Gastrocnemius medialis (tissue), 4 donors: ENCODE results near the gene ERC2. TPM values are rescaled to one million over a fixed set of nuclear protein-coding genes. Genes with fewer than 3 reads are reported as not detected.

Source experiments
- ATAC-seq, 2 donors: fragments of 150-250 bp; one replicate each; pipeline ENCODE4 v1.9.1; 2016
- DNase-seq, 2 donors: peaks; one replicate each; pipeline ENCODE4 v3.0.0-alpha.2; 2019
- H3K27ac ChIP-seq, 4 donors: fragments of 200-600 bp; sonication (generic); 1 replicate in 1 of 4; 2 replicates in 3 of 4; pipeline ENCODE4 v1.5.1; 2016 to 2018; ENCODE audit warnings: mild to moderate bottlenecking in 2 of 4, moderate library complexity in 1 of 4
- H3K27me3 ChIP-seq, 3 donors: fragments of 200-600 bp; sonication (generic) in 2 of 3; 1 replicate in 1 of 3; 2 replicates in 2 of 3; pipeline versions ENCODE4 v1.5.1 to v1.6.0; 2016 to 2019; ENCODE audit warnings: mild to moderate bottlenecking in 1 of 3, moderate library complexity in 1 of 3
- H3K36me3 ChIP-seq, 2 donors: fragments of 200-600 bp; sonication (generic) in 1 of 2; one replicate each; pipeline ENCODE4 v1.5.1; 2017 to 2018
- H3K4me1 ChIP-seq, 2 donors: fragments of 200-600 bp; sonication (generic) in 1 of 2; one replicate each; pipeline ENCODE4 v1.5.1; 2016 to 2017; ENCODE audit warnings: mild to moderate bottlenecking in 2 of 2
- H3K4me3 ChIP-seq, 4 donors: fragments of 200-600 bp; sonication (generic) in 3 of 4; 1 replicate in 1 of 4; 2 replicates in 3 of 4; pipeline ENCODE4 v1.5.1; 2016 to 2019; ENCODE audit warnings: mild to moderate bottlenecking in 2 of 4
- H3K9me3 ChIP-seq, 3 donors: fragments of 200-600 bp; sonication (generic) in 2 of 3; 1 replicate in 1 of 3; 2 replicates in 2 of 3; pipeline ENCODE4 v1.5.1; 2016 to 2019
- CTCF ChIP-seq, 5 experiments: fragments of 450-650 bp in 3 of 5; fragments of 200-600 bp in 2 of 5; sonication (generic) in 2 of 5; IDR thresholded peaks in 4 of 5; conservative IDR thresholded peaks in 1 of 5; 1 replicate in 4 of 5; 2 replicates in 1 of 5; pipeline ENCODE4 v1.5.1; 2016 to 2019; ENCODE audit warnings: antibody characterized with exemption in 5 of 5, mild to moderate bottlenecking in 3 of 5, moderate library complexity in 3 of 5
- POLR2A ChIP-seq, 2 donors: fragments of 450-650 bp; IDR thresholded peaks; one replicate each; pipeline ENCODE4 v1.6.1; 2017; ENCODE audit warnings: antibody characterized with exemption in 2 of 2, mild to moderate bottlenecking in 2 of 2, moderate library complexity in 2 of 2
- in situ Hi-C, 4 donors: fragments of 200-750 bp; cut with MboI; loops; one replicate each; pipeline versions ENCODE4 v1.15.0 to v1.8.0; 2017; ENCODE audit warnings: low sequenced_read_pairs in 4 of 4
- intact Hi-C: fragments of 100-400 bp; cut with DNase I; formaldehyde crosslinking; loops from one replicate; pipeline ENCODE4 v1.15.1; 2023; ENCODE audit warnings: low total_unique reads
- total RNA-seq, 4 donors: library from RNA; depleted of rRNA; stranded (reverse); fragments of >200 nt; gene quantifications; one replicate each; pipeline versions ENCODE4 v1.1.0 to v1.2.3, GENCODE V29; 2016

ERC2 gene
- total RNA-seq, 4 donors from 2014 or later = not detected

GRCh38 chr3:56355570-56356185 is 112.6 kb downstream of the ERC2 start:
- H3K9me3 ChIP-seq = no peaks in the 10 kb centered on the region
- no peak for ATAC-seq
- intact Hi-C loops (no loop called here), in situ Hi-C loops (no loop called here)
- no peaks in the 10 kb centered on the region for H3K36me3 ChIP-seq
- H3K27me3 ChIP-seq = no peaks in the 10 kb centered on the region
- no peak for TF ChIP-seq CTCF (IDR thresholded peaks at IDR 0.05 in 4 of 5, conservative IDR thresholded peaks at IDR 0.05 in 1 of 5)
- TF ChIP-seq POLR2A (IDR thresholded peaks at IDR 0.05) = no peak
- DNase-seq = no peak
- no peaks in the 10 kb centered on the region for H3K4me1 ChIP-seq
- H3K4me3 ChIP-seq = no peak overlapping the region
- H3K27ac ChIP-seq = no peak overlapping the region

- Histone ChIP-seq H3K4me3 (no peak overlapping the region), H3K4me1 (no peaks in the 10 kb centered on the region), H3K27me3 (no peaks in the 10 kb centered on the region), H3K27ac (no peak overlapping the region), H3K9me3 (no peaks in the 10 kb centered on the region), H3K36me3 (no peaks in the 10 kb centered on the region)
- DNase-seq = no peak
- intact Hi-C loops = no loop called here
- ATAC-seq = no peak
- no peak for TF ChIP-seq POLR2A (IDR thresholded peaks at IDR 0.05)
- in situ Hi-C loops = no loop called here
Measured at GRCh38 chr3:56351537-56351936, 116.7 kb downstream of the ERC2 start.

GRCh38 chr3:56347219-56347871 is 120.9 kb downstream of the ERC2 start:
- no peaks in the 10 kb centered on the region for H3K27me3 ChIP-seq
- in situ Hi-C loops = no loop called here
- ATAC-seq (no peak), DNase-seq (no peak)
- no peak for TF ChIP-seq POLR2A (IDR thresholded peaks at IDR 0.05)
- no peak for TF ChIP-seq CTCF (IDR thresholded peaks at IDR 0.05 in 4 of 5, conservative IDR thresholded peaks at IDR 0.05 in 1 of 5)
- no peaks in the 10 kb centered on the region for H3K9me3 ChIP-seq
- intact Hi-C loops = no loop called here
- no peaks in the 10 kb centered on the region for H3K4me1 ChIP-seq
- H3K36me3 ChIP-seq = no peaks in the 10 kb centered on the region
- no peak overlapping the region for H3K4me3 ChIP-seq
- no peak overlapping the region for H3K27ac ChIP-seq

GRCh38 chr3:56342475-56342874 is 125.8 kb downstream of the ERC2 start:
- no peak for ATAC-seq
- intact Hi-C loops (no loop called here), in situ Hi-C loops (no loop called here)

More at GRCh38 chr3:56342475-56342874, 125.8 kb downstream of the ERC2 start:
- no peak for DNase-seq
- no peaks in the 10 kb centered on the region for H3K4me1 ChIP-seq
- no peak for TF ChIP-seq POLR2A (IDR thresholded peaks at IDR 0.05)
- TF ChIP-seq CTCF (IDR thresholded peaks at IDR 0.05 in 4 of 5, conservative IDR thresholded peaks at IDR 0.05 in 1 of 5) = no peak
- H3K4me3 ChIP-seq = no peak overlapping the region
- H3K9me3 ChIP-seq = no peaks in the 10 kb centered on the region
- H3K27me3 ChIP-seq = peaks cover 0 to 3% (median 0%) of the 10 kb centered on the region in 3 donors
- no peak overlapping the region for H3K27ac ChIP-seq
- H3K36me3 ChIP-seq = no peaks in the 10 kb centered on the region
